ENCODE results near the gene PLCB1.

PLCB1 gene

GRCh38 chr20:8255945-8256632 lies 124.0 kb downstream of the PLCB1 start:
- Histone ChIP-seq H3K27me3 (ENCODE audit: insufficient read depth, low read length, poor library complexity) (no peaks in the 10 kb centered on the region), H3K4me1 (ENCODE audit: insufficient read depth, low read length) (no peaks in the 10 kb centered on the region), H4K20me1 (ENCODE audit: insufficient read depth, low read length) (peaks cover 15% of the 10 kb centered on the region; the same call in 1 of the 2 replicates), H3K4me3 (ENCODE audit: low read depth in 1 of 2, low read length in 2 of 2) (no peak overlapping the region), H3K9ac (ENCODE audit: low read depth, low read length) (no peak overlapping the region), H3K9me3 (ENCODE audit: insufficient read depth, low read length, severe bottlenecking) (no peaks in the 10 kb centered on the region), H3K27ac (ENCODE audit: low read length) (0 out of 2 replicates have a peak overlapping the region, but pooled peaks have one; percentile 10), H3K79me2 (ENCODE audit: insufficient read depth, low read length) (peaks cover 73% of the 10 kb centered on the region), H3K36me3 (ENCODE audit: insufficient read depth, low read length) (no peaks in the 10 kb centered on the region), H3K4me2 (ENCODE audit: insufficient read depth, low read length) (no peak overlapping the region), H2AFZ (ENCODE audit: low read depth, low read length) (no peak overlapping the region)
- TF ChIP-seq EZH2 (IDR thresholded peaks at IDR 0.05; ENCODE audit: borderline replicate concordance, low read depth, low read length, severe bottlenecking): no peak
- TF ChIP-seq CTCF (IDR thresholded peaks at IDR 0.05; ENCODE audit: borderline replicate concordance, extremely low read depth, low read length, poor library complexity, severe bottlenecking): no peak
- DNase-seq (no peak), ATAC-seq (ENCODE audit: insufficient read depth, low read depth) (no peak)

GRCh38 chr20:8260837-8261251 lies 128.8 kb downstream of the PLCB1 start:
- Histone ChIP-seq H3K36me3 (ENCODE audit: insufficient read depth, low read length) (no peaks in the 10 kb centered on the region), H3K4me2 (ENCODE audit: insufficient read depth, low read length) (no peak overlapping the region), H3K79me2 (ENCODE audit: insufficient read depth, low read length) (peaks cover 46% of the 10 kb centered on the region), H3K9me3 (ENCODE audit: insufficient read depth, low read length, severe bottlenecking) (no peaks in the 10 kb centered on the region), H3K4me3 (ENCODE audit: low read depth in 1 of 2, low read length in 2 of 2) (no peak overlapping the region), H3K27ac (ENCODE audit: low read length) (no peak overlapping the region), H4K20me1 (ENCODE audit: insufficient read depth, low read length) (peaks cover 9% of the 10 kb centered on the region; the same call in 1 of the 2 replicates), H3K4me1 (ENCODE audit: insufficient read depth, low read length) (no peaks in the 10 kb centered on the region), H2AFZ (ENCODE audit: low read depth, low read length) (no peak overlapping the region), H3K9ac (ENCODE audit: low read depth, low read length) (no peak overlapping the region), H3K27me3 (ENCODE audit: insufficient read depth, low read length, poor library complexity) (no peaks in the 10 kb centered on the region)
- TF ChIP-seq CTCF (IDR thresholded peaks at IDR 0.05; ENCODE audit: borderline replicate concordance, extremely low read depth, low read length, poor library complexity, severe bottlenecking) (no peak), EZH2 (IDR thresholded peaks at IDR 0.05; ENCODE audit: borderline replicate concordance, low read depth, low read length, severe bottlenecking) (no peak)
- no peak for DNase-seq
- ATAC-seq (ENCODE audit: insufficient read depth, low read depth): no peak

GRCh38 chr20:8262721-8263120 lies 130.7 kb downstream of the PLCB1 start:
- TF ChIP-seq EZH2 (IDR thresholded peaks at IDR 0.05; ENCODE audit: borderline replicate concordance, low read depth, low read length, severe bottlenecking): no peak
- TF ChIP-seq CTCF (IDR thresholded peaks at IDR 0.05; ENCODE audit: borderline replicate concordance, extremely low read depth, low read length, poor library complexity, severe bottlenecking): no peak
- H3K36me3 ChIP-seq (ENCODE audit: insufficient read depth, low read length): 0 out of 2 replicates have a peak, but pooled peaks cover 8% of the 10 kb centered on the region
- H2AFZ ChIP-seq (ENCODE audit: low read depth, low read length): no peak overlapping the region
- H3K79me2 ChIP-seq (ENCODE audit: insufficient read depth, low read length): peaks cover 51% of the 10 kb centered on the region
- H3K9ac ChIP-seq (ENCODE audit: low read depth, low read length): no peak overlapping the region
- H3K27me3 ChIP-seq (ENCODE audit: insufficient read depth, low read length, poor library complexity): no peaks in the 10 kb centered on the region
- H3K4me2 ChIP-seq (ENCODE audit: insufficient read depth, low read length): no peak overlapping the region
- DNase-seq (no peak), ATAC-seq (ENCODE audit: insufficient read depth, low read depth) (no peak)
- H3K27ac ChIP-seq (ENCODE audit: low read length): no peak overlapping the region
- no peaks in the 10 kb centered on the region for H3K9me3 ChIP-seq (ENCODE audit: insufficient read depth, low read length, severe bottlenecking)
- H3K4me1 ChIP-seq (ENCODE audit: insufficient read depth, low read length): no peaks in the 10 kb centered on the region
- peaks cover 2% of the 10 kb centered on the region; the same call in 1 of the 2 replicates for H4K20me1 ChIP-seq (ENCODE audit: insufficient read depth, low read length)
- no peak overlapping the region for H3K4me3 ChIP-seq (ENCODE audit: low read depth in 1 of 2, low read length in 2 of 2)
